Renal pelvis (tissue), 4 donors: Measurements from ENCODE around the gene ERBB2. TPM values are rescaled to one million over a fixed set of nuclear protein-coding genes. Genes with fewer than 3 reads are reported as not detected.
"Not testable (repeated sequence)": the region's sequence is repeated elsewhere in the genome, so short reads cannot be mapped to it uniquely, and the experiment has no call there.

Experiments
- DNase-seq: peaks from one replicate; pipeline ENCODE4 v3.0.0-alpha.2; 2013
- polyA plus RNA-seq, 3 donors: library from polyadenylated mRNA; unstranded; fragments of 120-200 nt; gene quantifications; one replicate each; pipeline ENCODE4 v1.2.1, GENCODE V29; 2013; ENCODE audit not compliant: insufficient read length in 3 of 3

Gene ERBB2
- polyA plus RNA-seq, 3 donors = 178 to 214 (median 210) TPM

GRCh38 chr17:39701012-39701783 lies 1.3 kb downstream of the ERBB2 start:
- DNase-seq = no peak

- DNase-seq = no peak
Measured at GRCh38 chr17:39701784-39702422, 2.0 kb downstream of the ERBB2 start.

GRCh38 chr17:39702901-39703893 lies 3.3 kb downstream of the ERBB2 start:
- DNase-seq = no peak

- no peak for DNase-seq
Measured at GRCh38 chr17:39703913-39704312, 4.0 kb downstream of the ERBB2 start.

GRCh38 chr17:39704821-39705551 lies 5.1 kb downstream of the ERBB2 start:
- no peak for DNase-seq

- DNase-seq = no peak
Measured at GRCh38 chr17:39705786-39706348, 6.0 kb downstream of the ERBB2 start.

DNA sequence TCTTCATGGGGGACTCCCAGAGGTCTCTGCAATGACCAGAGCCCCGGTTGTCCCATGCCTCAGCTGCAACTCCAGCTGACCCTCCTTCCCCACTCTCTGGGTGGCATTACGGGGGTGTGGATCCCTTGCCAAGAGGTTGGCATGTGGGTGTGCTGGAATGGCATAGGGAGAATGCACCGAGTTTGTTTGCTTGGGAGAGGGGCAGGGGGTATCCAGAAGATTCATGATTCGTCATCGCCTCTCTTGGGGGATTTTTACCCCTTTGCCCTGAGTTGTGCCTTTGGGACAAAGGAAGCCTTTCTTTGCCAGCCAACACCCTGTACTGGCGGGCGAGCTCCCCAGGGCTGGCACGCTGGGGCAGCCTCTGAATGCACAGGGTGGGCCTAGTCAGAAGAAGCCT lies 6.5 kb downstream of the ERBB2 start:
- no peak for DNase-seq

DNA sequence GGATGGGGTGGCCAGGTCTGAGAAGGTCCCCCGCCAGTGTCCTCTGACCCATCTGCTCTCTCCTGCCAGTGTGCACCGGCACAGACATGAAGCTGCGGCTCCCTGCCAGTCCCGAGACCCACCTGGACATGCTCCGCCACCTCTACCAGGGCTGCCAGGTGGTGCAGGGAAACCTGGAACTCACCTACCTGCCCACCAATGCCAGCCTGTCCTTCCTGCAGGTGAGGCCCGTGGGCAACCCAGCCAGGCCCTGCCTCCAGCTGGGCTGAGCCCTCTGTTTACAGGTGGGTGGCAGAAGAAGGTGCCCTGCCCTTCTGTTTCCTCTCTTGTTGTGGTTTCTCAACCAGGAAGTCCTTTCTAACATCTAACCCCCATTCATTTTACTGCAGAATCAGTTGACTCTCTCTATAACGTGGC lies 7.1 kb downstream of the ERBB2 start:
- DNase-seq = no peak

DNA sequence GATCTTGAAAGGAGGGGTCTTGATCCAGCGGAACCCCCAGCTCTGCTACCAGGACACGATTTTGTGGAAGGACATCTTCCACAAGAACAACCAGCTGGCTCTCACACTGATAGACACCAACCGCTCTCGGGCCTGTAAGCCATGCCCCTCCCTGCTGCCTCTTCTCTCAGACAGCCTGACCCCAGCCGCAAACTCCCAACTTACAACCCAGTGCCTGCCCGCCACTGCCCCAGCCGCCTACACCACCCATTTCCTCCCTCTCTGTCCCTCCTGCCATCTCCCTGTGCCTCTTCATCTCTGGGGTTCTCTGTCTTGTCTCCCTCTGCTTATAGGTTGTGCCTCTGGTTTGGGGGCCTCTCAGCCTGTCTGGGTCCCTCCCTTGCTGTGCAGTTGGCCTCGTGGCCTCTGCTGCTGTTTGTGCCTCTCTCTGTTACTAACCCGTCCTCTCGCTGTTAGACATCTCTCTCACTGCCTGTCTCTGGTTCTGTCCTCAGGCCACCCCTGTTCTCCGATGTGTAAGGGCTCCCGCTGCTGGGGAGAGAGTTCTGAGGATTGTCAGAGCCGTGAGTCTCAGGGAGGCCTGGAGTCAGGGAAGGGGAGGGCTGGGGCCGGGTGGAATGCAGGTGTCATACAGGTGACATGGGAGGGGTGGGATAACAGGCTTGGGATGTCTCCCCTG lies 9.6 kb downstream of the ERBB2 start:
- DNase-seq = no peak

DNA sequence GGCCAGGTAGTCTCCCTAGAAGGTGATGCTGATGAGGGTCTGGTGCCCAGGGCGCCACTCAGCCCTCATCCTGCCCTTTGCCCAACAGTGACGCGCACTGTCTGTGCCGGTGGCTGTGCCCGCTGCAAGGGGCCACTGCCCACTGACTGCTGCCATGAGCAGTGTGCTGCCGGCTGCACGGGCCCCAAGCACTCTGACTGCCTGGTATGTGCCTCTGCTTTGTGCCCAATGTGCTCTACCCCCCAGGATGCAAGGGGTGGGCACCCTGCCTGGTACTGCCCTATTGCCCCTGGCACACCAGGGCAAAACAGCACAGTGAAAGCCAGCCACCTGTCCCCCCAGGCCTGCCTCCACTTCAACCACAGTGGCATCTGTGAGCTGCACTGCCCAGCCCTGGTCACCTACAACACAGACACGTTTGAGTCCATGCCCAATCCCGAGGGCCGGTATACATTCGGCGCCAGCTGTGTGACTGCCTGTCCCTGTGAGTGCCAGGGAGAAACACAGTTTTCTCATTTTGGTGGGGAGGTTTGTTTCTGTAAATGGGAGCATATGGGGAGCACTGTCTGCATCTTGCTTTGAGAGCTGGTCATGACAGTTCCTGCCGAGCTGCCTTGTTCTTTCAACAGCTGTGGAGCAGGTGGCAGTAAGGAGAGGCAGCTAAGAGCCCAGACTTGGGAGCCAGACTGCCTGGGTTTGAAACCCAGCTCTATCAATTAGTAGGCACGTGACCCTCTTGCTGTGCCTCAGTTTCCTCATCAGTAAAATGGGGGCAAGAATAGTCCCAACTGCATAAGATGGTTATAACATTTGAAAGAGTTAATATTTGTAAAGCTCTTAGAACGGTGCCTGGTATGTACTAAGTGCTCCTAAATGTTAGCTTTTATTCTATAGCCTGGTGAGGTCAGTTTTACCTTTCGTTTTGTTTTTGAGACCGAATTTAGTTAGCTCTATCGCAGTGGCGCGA lies 10.4 kb downstream of the ERBB2 start:
- DNase-seq = no peak

GRCh38 chr17:39711071-39711470 lies 11.2 kb downstream of the ERBB2 start:
- not testable (repeated sequence) for DNase-seq

DNA sequence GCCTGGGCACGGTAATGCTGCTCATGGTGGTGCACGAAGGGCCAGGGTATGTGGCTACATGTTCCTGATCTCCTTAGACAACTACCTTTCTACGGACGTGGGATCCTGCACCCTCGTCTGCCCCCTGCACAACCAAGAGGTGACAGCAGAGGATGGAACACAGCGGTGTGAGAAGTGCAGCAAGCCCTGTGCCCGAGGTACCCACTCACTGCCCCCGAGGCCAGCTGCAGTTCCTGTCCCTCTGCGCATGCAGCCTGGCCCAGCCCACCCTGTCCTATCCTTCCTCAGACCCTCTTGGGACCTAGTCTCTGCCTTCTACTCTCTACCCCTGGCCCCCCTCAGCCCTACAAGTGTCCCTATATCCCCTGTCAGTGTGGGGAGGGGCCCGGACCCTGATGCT lies 12.0 kb downstream of the ERBB2 start:
- DNase-seq = no peak

- no peak for DNase-seq
Measured at GRCh38 chr17:39714234-39714633, 14.4 kb downstream of the ERBB2 start.

GRCh38 chr17:39715375-39716072 lies 15.7 kb downstream of the ERBB2 start:
- DNase-seq = no peak

DNA sequence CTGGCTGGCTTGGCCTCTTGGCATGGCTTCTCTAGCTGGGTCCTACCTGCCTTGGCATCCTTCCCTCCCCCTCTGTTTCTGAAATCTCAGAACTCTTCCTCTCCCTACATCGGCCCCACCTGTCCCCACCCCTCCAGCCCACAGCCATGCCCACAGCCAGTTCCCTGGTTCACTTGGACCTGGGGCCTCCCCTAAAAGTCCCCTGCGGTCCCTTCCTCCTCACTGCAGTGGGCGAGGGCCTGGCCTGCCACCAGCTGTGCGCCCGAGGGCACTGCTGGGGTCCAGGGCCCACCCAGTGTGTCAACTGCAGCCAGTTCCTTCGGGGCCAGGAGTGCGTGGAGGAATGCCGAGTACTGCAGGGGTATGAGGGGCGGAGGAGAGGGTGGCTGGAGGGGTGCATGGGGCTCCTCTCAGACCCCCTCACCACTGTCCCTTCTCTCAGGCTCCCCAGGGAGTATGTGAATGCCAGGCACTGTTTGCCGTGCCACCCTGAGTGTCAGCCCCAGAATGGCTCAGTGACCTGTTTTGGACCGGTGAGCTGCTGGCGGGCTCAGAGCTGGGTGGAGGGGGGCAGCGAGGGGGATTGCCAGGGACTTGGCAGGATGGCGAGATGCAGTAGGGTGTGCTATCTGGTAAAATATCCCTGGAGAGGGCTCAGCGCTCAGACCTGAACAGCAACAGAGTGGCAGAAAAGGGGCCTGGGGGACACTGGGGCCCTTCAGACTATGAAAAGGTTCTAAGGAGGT lies 16.4 kb downstream of the ERBB2 start:
- no peak for DNase-seq

GRCh38 chr17:39716879-39717536 lies 17.1 kb downstream of the ERBB2 start:
- DNase-seq = no peak

GRCh38 chr17:39717660-39718059 lies 17.8 kb downstream of the ERBB2 start:
- no peak for DNase-seq
